ENCODE results near the gene TM6SF1.
"Not testable (repeated sequence)": the region's sequence is repeated elsewhere in the genome, so short reads cannot be mapped to it uniquely, and the experiment has no call there.

Gene TM6SF1

GRCh38 chr15:83106994-83107840 lies at the start of gene TM6SF1:
TM6SF1 (plus strand) TSS chr15:83107645; CDS start chr15:83107681, 36 bp downstream.
- DNase-seq (ENCODE audit: low read depth in 2 of 2), result no peak

GRCh38 chr15:83057696-83058376 lies 49.6 kb upstream of the TM6SF1 start:
- no peak for DNase-seq (ENCODE audit: low read depth in 2 of 2)

- no peak for DNase-seq (ENCODE audit: low read depth in 2 of 2)
These were observed 45.8 kb upstream of the TM6SF1 start for GRCh38 chr15:83061680-83062079.

- no peak for DNase-seq (ENCODE audit: low read depth in 2 of 2)
These were observed 44.7 kb upstream of the TM6SF1 start for GRCh38 chr15:83062768-83063180.

- DNase-seq (ENCODE audit: low read depth in 2 of 2), result no peak
These were observed 43.9 kb upstream of the TM6SF1 start for GRCh38 chr15:83063551-83063950.

GRCh38 chr15:83064859-83065258 lies 42.6 kb upstream of the TM6SF1 start:
- no peak for DNase-seq (ENCODE audit: low read depth in 2 of 2)

- no peak for DNase-seq (ENCODE audit: low read depth in 2 of 2)
These were observed 42.0 kb upstream of the TM6SF1 start for GRCh38 chr15:83065431-83065830.

GRCh38 chr15:83066034-83066733 lies 41.3 kb upstream of the TM6SF1 start:
- DNase-seq (ENCODE audit: low read depth in 2 of 2), result no peak

- peak; percentile 53 to 67 for DNase-seq (ENCODE audit: low read depth in 2 of 2)
These were observed 40.5 kb upstream of the TM6SF1 start, which contains the start of gene BTBD1 for GRCh38 chr15:83066734-83067637. BTBD1 (minus strand) TSS chr15:83067252; CDS start chr15:83067151, 101 bp downstream.

GRCh38 chr15:83067638-83067962 lies 39.8 kb upstream of the TM6SF1 start:
- no peak for DNase-seq (ENCODE audit: low read depth in 2 of 2)

GRCh38 chr15:83068054-83068453 lies 39.4 kb upstream of the TM6SF1 start:
- DNase-seq (ENCODE audit: low read depth in 2 of 2), result no peak

- DNase-seq (ENCODE audit: low read depth in 2 of 2), result not testable (repeated sequence)
These were observed 38.2 kb upstream of the TM6SF1 start for GRCh38 chr15:83069211-83069642.

- no peak for DNase-seq (ENCODE audit: low read depth in 2 of 2)
These were observed 29.8 kb upstream of the TM6SF1 start for GRCh38 chr15:83077491-83078230.

GRCh38 chr15:83078712-83079111 lies 28.7 kb upstream of the TM6SF1 start:
- no peak for DNase-seq (ENCODE audit: low read depth in 2 of 2)

GRCh38 chr15:83081256-83082014 lies 26.0 kb upstream of the TM6SF1 start:
- DNase-seq (ENCODE audit: low read depth in 2 of 2), result no peak

GRCh38 chr15:83082730-83083386 lies 24.6 kb upstream of the TM6SF1 start:
- DNase-seq (ENCODE audit: low read depth in 2 of 2), result no peak

- DNase-seq (ENCODE audit: low read depth in 2 of 2), result not testable (repeated sequence)
These were observed 22.0 kb upstream of the TM6SF1 start for GRCh38 chr15:83085461-83085860.

GRCh38 chr15:83085864-83086552 lies 21.4 kb upstream of the TM6SF1 start:
- not testable (repeated sequence) for DNase-seq (ENCODE audit: low read depth in 2 of 2)

- DNase-seq (ENCODE audit: low read depth in 2 of 2), result no peak
These were observed 19.9 kb upstream of the TM6SF1 start for GRCh38 chr15:83087576-83087975.
